Upper lobe of left lung (tissue), 4 donors: Measurements from ENCODE around the gene LRRK1.

ENCODE experiments used
- CTCF ChIP-seq, 6 experiments: fragments of 450-650 bp in 4 of 6; fragments of 200-600 bp in 2 of 6; sonication (generic) in 2 of 6; IDR thresholded peaks; one replicate each; pipeline ENCODE4 v1.5.1; 2016 to 2019; ENCODE audit warnings: antibody characterized with exemption in 6 of 6
- EP300 ChIP-seq, 4 donors: sonication (generic); formaldehyde crosslinking; IDR thresholded peaks; one replicate each; pipeline ENCODE4 v1.5.1; 2017; ENCODE audit warnings: antibody characterized with exemption in 4 of 4, control low read depth in 2 of 4

- no peak for TF ChIP-seq CTCF (IDR thresholded peaks at IDR 0.05)
- no peak for TF ChIP-seq EP300 (IDR thresholded peaks at IDR 0.05)
These were observed 127.7 kb downstream of the LRRK1 start for GRCh38 chr15:101046826-101047225.
